Suprapubic skin (tissue), 4 donors: ENCODE data around the gene OAS1. TPM values are rescaled to one million over a fixed set of nuclear protein-coding genes. Genes with fewer than 3 reads are reported as not detected.

Source experiments
- DNase-seq, 2 donors: peaks; one replicate each; pipeline ENCODE4 v3.0.0-alpha.2; 2019; ENCODE audit warnings: low spot score in 2 of 2
- H3K27ac ChIP-seq: fragments of 200-600 bp; sonication (generic); one replicate; pipeline ENCODE4 v1.5.1; 2019
- H3K27me3 ChIP-seq: fragments of 200-600 bp; sonication (generic); one replicate; pipeline ENCODE4 v1.5.1; 2019
- H3K36me3 ChIP-seq: fragments of 200-600 bp; sonication (generic); one replicate; pipeline ENCODE4 v1.5.1; 2019
- H3K4me1 ChIP-seq: fragments of 200-600 bp; sonication (generic); one replicate; pipeline ENCODE4 v1.5.1; 2019
- H3K4me3 ChIP-seq: fragments of 200-600 bp; sonication (generic); one replicate; pipeline ENCODE4 v1.5.1; 2019; ENCODE audit warnings: mild to moderate bottlenecking
- H3K9me3 ChIP-seq: fragments of 200-600 bp; sonication (generic); one replicate; pipeline ENCODE4 v1.5.1; 2019
- CTCF ChIP-seq, 2 donors: fragments of 200-600 bp in 1 of 2; fragments of 450-650 bp in 1 of 2; sonication (generic) in 1 of 2; IDR thresholded peaks; one replicate each; pipeline ENCODE4 v1.5.1; 2016 to 2019; ENCODE audit warnings: antibody characterized with exemption in 2 of 2, mild to moderate bottlenecking in 1 of 2, moderate library complexity in 1 of 2
- EP300 ChIP-seq: sonication (generic); formaldehyde crosslinking; IDR thresholded peaks from one replicate; pipeline ENCODE4 v1.6.1; 2017; ENCODE audit warnings: antibody characterized with exemption
- POLR2A ChIP-seq, 2 donors: fragments of 450-650 bp; IDR thresholded peaks; one replicate each; pipeline ENCODE4 v1.6.1; 2017; ENCODE audit warnings: antibody characterized with exemption in 2 of 2, mild to moderate bottlenecking in 2 of 2, moderate library complexity in 2 of 2
- POLR2AphosphoS5 ChIP-seq, 3 donors: sonication (generic); formaldehyde crosslinking; IDR thresholded peaks; one replicate each; pipeline ENCODE4 v1.6.1; 2017; ENCODE audit warnings: antibody characterized with exemption in 3 of 3
- WGBS: methylation state at CpG from one replicate; pipeline ENCODE4 v1.1.5; 2018; 5-methylcytosine and 5-hydroxymethylcytosine counted together
- total RNA-seq, 4 donors: library from RNA; depleted of rRNA; stranded (reverse); fragments of >200 nt; gene quantifications; one replicate each; pipeline ENCODE4 v1.1.0, GENCODE V29; 2016

OAS1 gene
- total RNA-seq, 4 donors from 2014 or later = 20.6 to 26.8 (median 23.5) TPM

DNA sequence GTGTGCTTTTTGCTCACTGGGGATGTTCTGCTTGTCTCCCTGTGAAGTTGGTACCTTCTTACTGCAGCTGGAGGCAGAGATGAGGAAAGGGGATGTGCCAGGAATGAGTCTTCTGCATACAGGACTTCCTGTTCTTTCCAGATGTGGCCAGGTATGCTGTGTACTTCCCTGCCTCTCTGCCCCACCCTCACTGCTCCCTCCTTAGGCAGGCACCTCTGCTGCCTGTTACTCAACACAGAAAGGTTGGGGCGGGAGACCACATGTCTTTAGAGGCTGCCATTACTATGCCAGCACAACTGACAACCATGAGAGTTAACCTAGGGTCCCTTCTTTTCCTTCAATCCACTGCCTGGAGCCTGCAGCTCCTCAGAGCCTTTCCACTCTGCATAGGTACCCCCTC, 29.5 kb downstream of the OAS1 start:
- TF ChIP-seq POLR2A (IDR thresholded peaks at IDR 0.05) (no peak), EP300 (no peak), POLR2AphosphoS5 (IDR thresholded peaks at IDR 0.05) (no peak), CTCF (IDR thresholded peaks at IDR 0.05) (no peak)
- Histone ChIP-seq H3K27me3 (no peaks in the 10 kb centered on the region), H3K4me1 (peaks cover 38% of the 10 kb centered on the region), H3K9me3 (no peaks in the 10 kb centered on the region), H3K4me3 (no peak overlapping the region), H3K27ac (peak overlapping the region; percentile 76), H3K36me3 (no peaks in the 10 kb centered on the region)
- DNase-seq = no peak
- 47% methylated on average over 1 of the region's 1 CpG for WGBS

GRCh38 chr12:112936927-112937326, 30.2 kb downstream of the OAS1 start:
- Histone ChIP-seq H3K27me3 (no peaks in the 10 kb centered on the region), H3K36me3 (no peaks in the 10 kb centered on the region), H3K9me3 (no peaks in the 10 kb centered on the region), H3K27ac (peak overlapping the region; percentile 79), H3K4me1 (peaks cover 38% of the 10 kb centered on the region), H3K4me3 (no peak overlapping the region)
- WGBS = 42% methylated on average over 2 of the region's 2 CpGs
- TF ChIP-seq EP300 = no peak
- no peak for TF ChIP-seq POLR2A (IDR thresholded peaks at IDR 0.05)
- TF ChIP-seq CTCF (IDR thresholded peaks at IDR 0.05) = no peak
- TF ChIP-seq POLR2AphosphoS5 (IDR thresholded peaks at IDR 0.05) = no peak
- no peak for DNase-seq

DNA sequence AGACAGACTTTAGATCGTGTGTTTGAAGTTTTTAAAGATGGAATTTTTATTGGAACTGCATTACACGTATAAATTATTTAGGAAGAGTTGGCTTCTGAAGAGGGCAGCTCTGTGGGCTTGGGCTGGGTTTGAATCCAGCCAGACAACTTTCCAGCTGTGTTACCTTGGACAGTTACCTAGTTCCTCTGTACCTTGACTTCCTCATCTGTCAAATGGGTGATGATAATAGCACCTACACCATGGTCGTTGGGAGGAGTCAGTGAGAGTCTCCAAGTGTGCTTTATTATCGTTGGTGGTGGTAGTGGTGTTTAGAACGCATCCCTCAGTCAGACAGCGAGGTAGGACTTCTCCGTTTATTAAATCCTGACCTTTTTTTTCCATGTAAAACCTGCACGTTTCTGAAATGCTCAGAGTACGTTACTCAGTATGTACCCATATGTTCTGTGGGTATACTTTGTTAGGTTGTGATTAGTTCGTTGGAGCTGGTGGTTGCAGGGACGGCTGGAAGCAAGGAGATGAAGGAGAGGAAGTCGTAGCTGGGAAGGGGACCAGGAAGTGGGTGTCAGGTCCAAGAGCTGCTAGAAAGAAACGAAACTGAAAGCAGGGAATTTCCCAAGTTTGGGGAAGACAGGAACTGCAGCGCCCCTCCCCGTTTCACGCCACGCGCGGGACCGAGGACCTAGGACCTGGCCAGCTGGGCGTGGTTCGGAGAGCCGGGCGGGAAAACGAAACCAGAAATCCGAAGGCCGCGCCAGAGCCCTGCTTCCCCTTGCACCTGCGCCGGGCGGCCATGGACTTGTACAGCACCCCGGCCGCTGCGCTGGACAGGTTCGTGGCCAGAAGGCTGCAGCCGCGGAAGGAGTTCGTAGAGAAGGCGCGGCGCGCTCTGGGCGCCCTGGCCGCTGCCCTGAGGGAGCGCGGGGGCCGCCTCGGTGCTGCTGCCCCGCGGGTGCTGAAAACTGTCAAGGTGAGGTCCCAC, 31.3 kb downstream of the OAS1 start, which contains the start of gene OAS3:
TSS of gene OAS3 (plus strand) at position 734 of the 979 bp plus-strand sequence. CDS start at position 791, 57 bp downstream.
- peak within 1 kb of the TSS; percentile 61 for H3K4me3 ChIP-seq
- H3K36me3 ChIP-seq = no peaks in the 10 kb centered on the region
- WGBS = 9% methylated on average over 26 of the region's 50 CpGs
- DNase-seq = peak; percentile 90 to 93
- TF ChIP-seq POLR2AphosphoS5 (IDR thresholded peaks at IDR 0.05) = peak in 1 of 3 donors; percentile 22
- no peak for TF ChIP-seq EP300
- H3K27ac ChIP-seq = peak within 1 kb of the TSS; percentile 79
- no peaks in the 10 kb centered on the region for H3K9me3 ChIP-seq
- peaks cover 38% of the 10 kb centered on the region for H3K4me1 ChIP-seq
- H3K27me3 ChIP-seq = no peaks in the 10 kb centered on the region

GRCh38 chr12:112938751-112939150, 32.0 kb downstream of the OAS1 start:
- no peaks in the 10 kb centered on the region for H3K27me3 ChIP-seq
- no peak for DNase-seq
- H3K36me3 ChIP-seq = no peaks in the 10 kb centered on the region
- H3K4me3 ChIP-seq = peak overlapping the region; percentile 61
- TF ChIP-seq CTCF (IDR thresholded peaks at IDR 0.05) (no peak), POLR2A (IDR thresholded peaks at IDR 0.05) (no peak), EP300 (no peak), POLR2AphosphoS5 (IDR thresholded peaks at IDR 0.05) (no peak)
- no peaks in the 10 kb centered on the region for H3K9me3 ChIP-seq
- H3K4me1 ChIP-seq = peaks cover 38% of the 10 kb centered on the region
- peak overlapping the region; percentile 79 for H3K27ac ChIP-seq
- 15% methylated on average over 9 of the region's 11 CpGs for WGBS

- DNase-seq = no peak
These were observed 33.1 kb downstream of the OAS1 start for GRCh38 chr12:112939761-112940381.

More at GRCh38 chr12:112939761-112940381, 33.1 kb downstream of the OAS1 start:
- no peak overlapping the region for H3K27ac ChIP-seq
- no peaks in the 10 kb centered on the region for H3K9me3 ChIP-seq
- H3K4me1 ChIP-seq = peaks cover 38% of the 10 kb centered on the region
- TF ChIP-seq POLR2AphosphoS5 (IDR thresholded peaks at IDR 0.05) (no peak), EP300 (no peak), POLR2A (IDR thresholded peaks at IDR 0.05) (no peak), CTCF (IDR thresholded peaks at IDR 0.05) (no peak)
- H3K36me3 ChIP-seq = peaks cover 7% of the 10 kb centered on the region
- H3K4me3 ChIP-seq = no peak overlapping the region
- no peaks in the 10 kb centered on the region for H3K27me3 ChIP-seq
- 45% methylated on average over 7 of the region's 7 CpGs for WGBS
